Endothelial cell of umbilical vein (primary cell): Measurements from ENCODE around the gene TMEM82. TPM values are rescaled to one million over a fixed set of nuclear protein-coding genes. Genes with fewer than 3 reads are reported as not detected.

Source experiments
- BruUV-seq: library from RNA; stranded (reverse); fragments of 400-500 nt; replicated peaks from 2 replicates; lab custom pipeline; 2021; lab: Mats Ljungman, UMichigan
- CTCF ChIA-PET: fragments of 300-600, 350-600 bp; sonication (Branson Sonifier 250); formaldehyde crosslinking; loops from one replicate; lab custom pipeline; 2021; ENCODE audit warnings: antibody characterized with exemption, inconsistent platforms; lab: Charles Lee
- POLR2A ChIA-PET: fragments of 300-600, 350-600 bp; sonication (Branson Sonifier 250); formaldehyde crosslinking; loops from one replicate; lab custom pipeline; 2021; ENCODE audit warnings: antibody characterized with exemption, inconsistent platforms; lab: Charles Lee
- DNase-seq: peaks from one replicate; pipeline ENCODE4 v3.0.0-alpha.2; 2011; ENCODE audit warnings: low read depth, low spot score
- FAIRE-seq: peaks from 2 replicates; lab custom pipeline; 2011; peaks lifted over from hg19 to GRCh38; lab: Jason Lieb, UNC
- H2AFZ ChIP-seq: 2 replicates; pipeline ENCODE4 v1.6.0; 2012; ENCODE audit warnings: low read depth, low read length, control low read depth, inconsistent platforms
- H3K27ac ChIP-seq: 2 replicates; pipeline ENCODE4 v1.5.1; 2011; ENCODE audit warnings: low read depth, mild to moderate bottlenecking, control low read depth, low read length, moderate library complexity; ENCODE audit not compliant: insufficient read depth
- H3K27me3 ChIP-seq, 2 experiments: 2 replicates each; pipeline versions ENCODE4 v1.6.0 to v1.6.1; 2011; ENCODE audit warnings: low read length in 2 of 2, mixed read lengths in 1 of 2; ENCODE audit not compliant: control insufficient read depth in 2 of 2, insufficient read depth in 2 of 2
- H3K36me3 ChIP-seq, 2 experiments: 2 replicates in 1 of 2; 3 replicates in 1 of 2; pipeline ENCODE4 v1.5.1; 2011; ENCODE audit warnings: low read length in 2 of 2, mild to moderate bottlenecking in 1 of 2, moderate library complexity in 1 of 2; ENCODE audit not compliant: control insufficient read depth in 2 of 2, insufficient read depth in 2 of 2; ENCODE audit errors: extremely low read depth in 1 of 2
- H3K4me1 ChIP-seq: 3 replicates; pipeline ENCODE4 v1.5.1; 2011; ENCODE audit warnings: mild to moderate bottlenecking, low read length; ENCODE audit not compliant: control insufficient read depth, insufficient read depth; ENCODE audit errors: extremely low read depth
- H3K4me2 ChIP-seq: 2 replicates; pipeline ENCODE4 v1.6.1; 2011; ENCODE audit warnings: low read length, control low read depth, mixed read lengths; ENCODE audit not compliant: insufficient read depth
- H3K4me3 ChIP-seq, 3 experiments: fragments of 200-600 bp in 1 of 3; sonication (generic), shearing (Covaris generic) in 1 of 3; replicated peaks in 1 of 3; 2 replicates each; pipeline ENCODE4 v1.5.1; 2011 to 2016; ENCODE audit warnings: control low read depth in 3 of 3, low read length in 3 of 3, mild to moderate bottlenecking in 2 of 3, inconsistent platforms in 1 of 3, low read depth in 1 of 3, moderate library complexity in 1 of 3; ENCODE audit not compliant: insufficient read depth in 1 of 3
- H3K79me2 ChIP-seq: 2 replicates; pipeline ENCODE4 v1.6.0; 2012; ENCODE audit warnings: low read length, inconsistent platforms; ENCODE audit not compliant: control insufficient read depth, insufficient read depth
- H3K9ac ChIP-seq: replicated peaks from 2 replicates; pipeline ENCODE3; 2011; ENCODE audit warnings: low read length, control low read depth; ENCODE audit not compliant: insufficient read depth; ENCODE audit errors: extremely low read depth
- H3K9me1 ChIP-seq: replicated peaks from 3 replicates; pipeline ENCODE4 v1.6.0; 2011; ENCODE audit warnings: mild to moderate bottlenecking, low read length; ENCODE audit not compliant: control insufficient read depth, insufficient read depth; ENCODE audit errors: extremely low read depth
- H3K9me3 ChIP-seq: replicated peaks from 2 replicates; pipeline ENCODE4 v1.5.1; 2012; ENCODE audit warnings: low read length, inconsistent platforms; ENCODE audit not compliant: control insufficient read depth, insufficient read depth
- H4K20me1 ChIP-seq: replicated peaks from 2 replicates; pipeline ENCODE3; 2011; ENCODE audit warnings: mild to moderate bottlenecking, low read length; ENCODE audit not compliant: control insufficient read depth, insufficient read depth; ENCODE audit errors: extremely low read depth
- CTCF ChIP-seq, 2 donors: IDR thresholded peaks; 1 replicate in 1 of 2; 2 replicates in 1 of 2; pipeline ENCODE4 v1.5.1; 2011; ENCODE audit warnings: low read length in 2 of 2, mild to moderate bottlenecking in 2 of 2, moderate library complexity in 2 of 2, control low read depth in 1 of 2, inconsistent platforms in 1 of 2, low read depth in 1 of 2; ENCODE audit not compliant: insufficient read depth in 1 of 2; ENCODE audit errors: extremely low read depth in 1 of 2
- EZH2 ChIP-seq: IDR thresholded peaks from 2 replicates; pipeline ENCODE4 v1.6.1; 2012; ENCODE audit warnings: borderline replicate concordance, low read depth, mild to moderate bottlenecking, moderate library complexity, low read length, inconsistent platforms; ENCODE audit not compliant: severe bottlenecking
- FOS ChIP-seq: IDR thresholded peaks from 2 replicates; pipeline ENCODE4 v1.6.1; 2011; ENCODE audit warnings: mild to moderate bottlenecking, low read length, moderate library complexity, borderline replicate concordance; ENCODE audit not compliant: insufficient read depth
- GATA2 ChIP-seq: IDR thresholded peaks from 2 replicates; pipeline ENCODE4 v1.7.0; 2011; ENCODE audit warnings: low read depth, mild to moderate bottlenecking, moderate library complexity, mixed read lengths, low read length; ENCODE audit not compliant: insufficient read length, insufficient read depth
- POLR2A ChIP-seq: IDR thresholded peaks from 2 replicates; pipeline ENCODE4 v1.6.1; 2012; ENCODE audit warnings: low read depth, mild to moderate bottlenecking, control low read depth, low read length
- POLR2AphosphoS5 ChIP-seq: IDR thresholded peaks from 2 replicates; pipeline ENCODE4 v1.6.1; 2012; ENCODE audit warnings: low read depth, mild to moderate bottlenecking, control low read depth, low read length, moderate library complexity; ENCODE audit not compliant: insufficient read depth
- dilution Hi-C: fragments of 300-500 bp; cut with MboI; formaldehyde crosslinking; loops from one replicate; pipeline ENCODE4 v1.15.0; 2019; ENCODE audit warnings: low sequenced_read_pairs; ENCODE audit not compliant: extremely low pct_ligation_motif_present
- intact Hi-C: fragments of 100-400 bp; cut with micrococcal nuclease; formaldehyde crosslinking; loops from one replicate; pipeline ENCODE4 v1.10.0; 2022
- polyA plus RNA-seq, 4 experiments: library from polyadenylated mRNA; depleted of rRNA in 3 of 4; stranded (reverse) in 3 of 4; unstranded in 1 of 4; fragments of >200 nt; gene quantifications; 2 replicates each; pipeline versions ENCODE4 v1.2.1 to v1.2.3, GENCODE V29; 2011 to 2012; ENCODE audit warnings: missing spikeins in 1 of 4
- total RNA-seq: library from RNA; stranded (reverse); gene quantifications from 2 replicates; pipeline ENCODE4 v1.2.3, GENCODE V29; 2021
- TF ChIP-seq, protein P1 (sequence below): IDR thresholded peaks from 2 replicates; pipeline ENCODE4 v1.6.1; 2011; ENCODE audit not compliant: insufficient read depth, insufficient read length

The TMEM82 gene
- total and polyA plus RNA-seq, 2 donors (not counting 3 experiments of a cell fraction or from before 2014, with no cell fraction given) = not detected

DNA sequence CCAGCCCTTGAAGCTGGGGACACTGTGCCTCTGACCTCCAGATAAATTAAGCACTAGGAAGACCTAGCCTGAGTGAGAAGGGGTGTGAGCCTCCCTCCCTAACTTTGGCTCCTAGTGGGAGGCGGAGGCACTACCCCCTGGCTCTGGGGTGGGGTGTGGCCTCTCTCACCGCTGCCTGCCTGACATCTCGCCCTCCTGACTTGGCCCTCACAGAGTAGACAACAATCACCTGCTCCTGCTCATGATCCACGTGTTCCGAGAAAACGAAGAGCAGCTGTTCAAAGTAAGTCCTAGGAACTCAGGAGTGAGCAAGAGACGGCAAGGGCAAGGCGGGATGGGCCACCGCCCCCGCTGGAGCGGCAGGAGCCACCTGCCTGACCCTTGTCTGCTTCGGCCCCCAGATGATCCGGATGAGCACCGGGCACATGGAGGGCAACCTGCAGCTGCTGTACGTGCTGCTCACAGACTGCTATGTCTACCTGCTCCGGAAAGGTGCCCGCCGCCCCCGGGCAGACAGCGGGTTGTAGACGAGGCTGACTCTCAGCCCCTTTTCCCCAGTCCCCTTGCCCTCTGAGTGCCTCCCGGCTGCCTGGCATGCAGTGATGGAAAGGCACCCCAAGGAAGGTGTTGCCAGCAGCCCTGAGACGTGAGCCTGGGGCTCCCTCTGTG is 14.3 kb upstream of the TMEM82 start:
- no TSS peak for BruUV-seq
- Histone ChIP-seq H3K79me2 (no peaks in the 10 kb centered on the region), H3K9me1 (no peaks in the 10 kb centered on the region), H4K20me1 (no peaks in the 10 kb centered on the region), H3K9ac (no peak overlapping the region), H3K4me3 (no peak overlapping the region), H3K36me3 (peaks cover 9 to 60% of the 10 kb centered on the region in 2 experiments), H3K4me1 (no peaks in the 10 kb centered on the region), H3K9me3 (no peaks in the 10 kb centered on the region), H3K27me3 (no peaks in the 10 kb centered on the region), H3K4me2 (no peak overlapping the region), H3K27ac (no peak overlapping the region), H2AFZ (no peak overlapping the region)
- FAIRE-seq (no peak), DNase-seq (no peak)
- intact Hi-C loops (no loop called here), dilution Hi-C loops (no loop called here)
- CTCF ChIA-PET = no interaction called here
- POLR2A ChIA-PET = no interaction called here
- TF ChIP-seq POLR2AphosphoS5 (no peak), GATA2 (no peak)

GRCh38 chr1:15728937-15729657 is 13.2 kb upstream of the TMEM82 start:
- Histone ChIP-seq H3K4me1 (no peaks in the 10 kb centered on the region), H2AFZ (no peak overlapping the region), H3K9ac (no peak overlapping the region), H3K9me3 (no peaks in the 10 kb centered on the region), H3K27ac (no peak overlapping the region), H3K4me3 (no peak overlapping the region), H3K79me2 (no peaks in the 10 kb centered on the region), H4K20me1 (no peaks in the 10 kb centered on the region), H3K36me3 (peaks cover 9 to 64% of the 10 kb centered on the region in 2 experiments), H3K27me3 (no peaks in the 10 kb centered on the region), H3K4me2 (no peak overlapping the region), H3K9me1 (no peaks in the 10 kb centered on the region)
- CTCF ChIA-PET = no interaction called here
- TF ChIP-seq POLR2AphosphoS5 (no peak), POLR2A (no peak), CTCF (IDR thresholded peaks at IDR 0.05; ENCODE audit: extremely low read depth in 1 of 2, insufficient read depth in 1 of 2, low read depth in 1 of 2, low read length in 2 of 2) (no peak), EZH2 (no peak), FOS (no peak), GATA2 (no peak)
- TF ChIP-seq, protein P1, sequence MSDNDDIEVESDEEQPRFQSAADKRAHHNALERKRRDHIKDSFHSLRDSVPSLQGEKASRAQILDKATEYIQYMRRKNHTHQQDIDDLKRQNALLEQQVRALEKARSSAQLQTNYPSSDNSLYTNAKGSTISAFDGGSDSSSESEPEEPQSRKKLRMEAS = no peak
- intact Hi-C loops (no loop called here), dilution Hi-C loops (no loop called here)
- no TSS peak for BruUV-seq
- no peak for DNase-seq
- POLR2A ChIA-PET = no interaction called here
- no peak for FAIRE-seq
